ENCODE results near the gene RGS12. TPM values are rescaled to one million over a fixed set of nuclear protein-coding genes. Genes with fewer than 3 reads are reported as not detected.

Gene RGS12
- total and polyA plus RNA-seq, 2 of the 8 experiments (the other 6 are each of a cell fraction or from before 2014, with no cell fraction given), result 6.0 to 16.4 TPM

GRCh38 chr4:3318561-3319021 lies 25.8 kb downstream of the RGS12 start (continued):
- TF ChIP-seq SIN3A (conservative IDR thresholded peaks at IDR 0.05 in 1 of 2, IDR thresholded peaks at IDR 0.05 in 1 of 2; ENCODE audit: low read depth in 1 of 2, low read length in 2 of 2), result 0 out of 4 replicates have a peak, but pooled peaks of 1 of the 2 experiments have one; percentile 59
- TF ChIP-seq RAD21 (IDR thresholded peaks at IDR 0.05 in 1 of 2, conservative IDR thresholded peaks at IDR 0.05 in 1 of 2; ENCODE audit: low read depth in 2 of 2, low read length in 2 of 2), result peak; percentile 73 to 78
- TF ChIP-seq MAFK (IDR thresholded peaks at IDR 0.05; ENCODE audit: low read depth, low read length), result no peak
- TF ChIP-seq EP300 (IDR thresholded peaks at IDR 0.05; ENCODE audit: borderline replicate concordance in 1 of 2, low read depth in 2 of 2, low read length in 2 of 2), result peak in 1 of 2 experiments; percentile 55; a peak in 1 of 3 replicates
- TF ChIP-seq SP1 (IDR thresholded peaks at IDR 0.05; ENCODE audit: low read depth, low read length), result 0 out of 2 replicates have a peak, but pooled peaks have one; percentile 39
- peak in 2 of 3 experiments; percentile 99; a peak in 3 of 4 replicates for TF ChIP-seq CTCF (IDR thresholded peaks at IDR 0.05; ENCODE audit: control extremely low read depth in 1 of 3, insufficient read depth in 1 of 3, low read depth in 1 of 3, low read length in 3 of 3)

Data from H1 (cell line).